ENCODE data around the gene MGAM2. TPM values are rescaled to one million over a fixed set of nuclear protein-coding genes. Genes with fewer than 3 reads are reported as not detected.

MGAM2 gene
- total RNA-seq, 1 donor from 2014 or later = not detected

GRCh38 chr7:142249918-142250317 lies 138.4 kb downstream of the MGAM2 start:
- no peak overlapping the region for H3K4me3 ChIP-seq (ENCODE audit: low read depth, low read length)
- DNase-seq (ENCODE audit: low read depth) = no peak
- TF ChIP-seq, protein P1, sequence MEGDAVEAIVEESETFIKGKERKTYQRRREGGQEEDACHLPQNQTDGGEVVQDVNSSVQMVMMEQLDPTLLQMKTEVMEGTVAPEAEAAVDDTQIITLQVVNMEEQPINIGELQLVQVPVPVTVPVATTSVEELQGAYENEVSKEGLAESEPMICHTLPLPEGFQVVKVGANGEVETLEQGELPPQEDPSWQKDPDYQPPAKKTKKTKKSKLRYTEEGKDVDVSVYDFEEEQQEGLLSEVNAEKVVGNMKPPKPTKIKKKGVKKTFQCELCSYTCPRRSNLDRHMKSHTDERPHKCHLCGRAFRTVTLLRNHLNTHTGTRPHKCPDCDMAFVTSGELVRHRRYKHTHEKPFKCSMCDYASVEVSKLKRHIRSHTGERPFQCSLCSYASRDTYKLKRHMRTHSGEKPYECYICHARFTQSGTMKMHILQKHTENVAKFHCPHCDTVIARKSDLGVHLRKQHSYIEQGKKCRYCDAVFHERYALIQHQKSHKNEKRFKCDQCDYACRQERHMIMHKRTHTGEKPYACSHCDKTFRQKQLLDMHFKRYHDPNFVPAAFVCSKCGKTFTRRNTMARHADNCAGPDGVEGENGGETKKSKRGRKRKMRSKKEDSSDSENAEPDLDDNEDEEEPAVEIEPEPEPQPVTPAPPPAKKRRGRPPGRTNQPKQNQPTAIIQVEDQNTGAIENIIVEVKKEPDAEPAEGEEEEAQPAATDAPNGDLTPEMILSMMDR (conservative IDR thresholded peaks at IDR 0.05; ENCODE audit: low read depth, low read length) = no peak

DNA sequence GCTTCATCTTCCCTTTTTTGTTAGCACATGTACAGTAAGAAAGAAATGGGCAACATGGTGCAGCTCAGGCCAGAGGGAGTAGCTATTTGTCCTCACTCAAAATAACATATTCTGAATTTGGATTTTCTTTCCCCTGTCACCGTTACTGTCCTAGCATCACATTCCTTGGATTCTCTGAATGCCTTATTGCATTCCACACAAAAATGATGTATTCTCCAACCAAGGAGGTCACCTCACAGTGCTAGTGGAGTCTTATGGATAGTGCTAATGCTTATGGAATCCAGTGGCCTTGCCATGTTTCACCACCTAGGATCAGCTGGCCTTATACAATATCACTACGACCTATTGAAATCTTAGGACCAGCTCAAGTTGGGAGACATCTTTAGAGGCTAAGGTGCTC lies 139.2 kb downstream of the MGAM2 start:
- DNase-seq (ENCODE audit: low read depth) = no peak
- TF ChIP-seq, protein P1 (conservative IDR thresholded peaks at IDR 0.05; ENCODE audit: low read depth, low read length) = no peak
- no peak overlapping the region for H3K4me3 ChIP-seq (ENCODE audit: low read depth, low read length)

- DNase-seq (ENCODE audit: low read depth) = no peak
- H3K4me3 ChIP-seq (ENCODE audit: low read depth, low read length) = no peak within 1 kb of the TSS
- TF ChIP-seq, protein P1 (conservative IDR thresholded peaks at IDR 0.05; ENCODE audit: low read depth, low read length) = no peak
Measured at GRCh38 chr7:142257958-142258357, 146.4 kb downstream of the MGAM2 start, which contains the start of gene PRSS58. TSS of gene PRSS58 (minus strand) at chr7:142258058. CDS start at chr7:142257707, 351 bp downstream.

- no peak overlapping the region for H3K4me3 ChIP-seq (ENCODE audit: low read depth, low read length)
- no peak for DNase-seq (ENCODE audit: low read depth)
- TF ChIP-seq, protein P1 (conservative IDR thresholded peaks at IDR 0.05; ENCODE audit: low read depth, low read length) = no peak
Measured at GRCh38 chr7:142263598-142264380, 152.3 kb downstream of the MGAM2 start.

Other genes starting within 250 kb of the MGAM2 start
- not detected in 2 replicates for gene OR9A4, start 195.3 kb upstream of the MGAM2 start, total RNA-seq
- gene CLEC5A, start 164.7 kb upstream of the MGAM2 start, total RNA-seq = not detected in 2 replicates
- not detected in 2 replicates for gene TAS2R38, start 137.9 kb upstream of the MGAM2 start, total RNA-seq
- 0.07 TPM in 1 of 2 replicates, not detected in the other for gene MGAM, start 115.8 kb upstream of the MGAM2 start, total RNA-seq
- gene PRSS58, start 146.3 kb downstream of the MGAM2 start, total RNA-seq = not detected in 2 replicates